ENCODE data around the gene A2M.

- TF ChIP-seq SRF (IDR thresholded peaks at IDR 0.05; ENCODE audit: low read depth, low read length) (no peak), CTCF (IDR thresholded peaks at IDR 0.05; ENCODE audit: control extremely low read depth in 1 of 3, insufficient read depth in 1 of 3, low read depth in 1 of 3, low read length in 3 of 3) (peak; percentile 27 to 57 (median 33); a peak in 3 of 4 replicates), SP1 (IDR thresholded peaks at IDR 0.05; ENCODE audit: low read depth, low read length) (no peak), EP300 (IDR thresholded peaks at IDR 0.05; ENCODE audit: borderline replicate concordance in 1 of 2, low read depth in 2 of 2, low read length in 2 of 2) (no peak), CBX8 (IDR thresholded peaks at IDR 0.05; ENCODE audit: borderline replicate concordance, low read depth, low read length) (no peak), CEBPB (IDR thresholded peaks at IDR 0.05; ENCODE audit: low read depth, low read length) (no peak), JUN (IDR thresholded peaks at IDR 0.05; ENCODE audit: low read depth, low read length) (no peak), POU5F1 (IDR thresholded peaks at IDR 0.05; ENCODE audit: low read depth, low read length) (no peak), EZH2 (IDR thresholded peaks at IDR 0.05; ENCODE audit: low read depth, low read length, severe bottlenecking) (no peak), CTBP2 (IDR thresholded peaks at IDR 0.05; ENCODE audit: borderline replicate concordance, insufficient read depth, insufficient read length, low read length) (no peak)
Observed at GRCh38 chr12:9134981-9135628, 19.4 kb upstream of the A2M start.

Data from H1 (cell line).